GM06990 (cell line): ENCODE results near the gene IER5L.
A peak's percentile ranks its signal among the peaks of the same experiment; 100 is the strongest.

ENCODE experiments used
- DNase-seq: peaks from one replicate; pipeline ENCODE4 v3.0.0-alpha.2; 2011; ENCODE audit not compliant: insufficient read length; ENCODE audit errors: extremely low read depth
- H3K27me3 ChIP-seq: replicated peaks from 2 replicates; pipeline ENCODE4 v1.6.0; 2011; ENCODE audit warnings: low read length; ENCODE audit not compliant: control insufficient read depth, insufficient read depth
- H3K36me3 ChIP-seq: 2 replicates; pipeline ENCODE4 v1.5.1; 2011; ENCODE audit warnings: low read length; ENCODE audit not compliant: control insufficient read depth, insufficient read depth
- H3K4me3 ChIP-seq: replicated peaks from 2 replicates; pipeline ENCODE4 v1.5.1; 2011; ENCODE audit warnings: low read depth, mild to moderate bottlenecking, control low read depth, low read length
- CTCF ChIP-seq: IDR thresholded peaks from 2 replicates; pipeline ENCODE4 v1.5.1; 2011; ENCODE audit warnings: low read length, control low read depth, mild to moderate bottlenecking, inconsistent platforms; ENCODE audit not compliant: insufficient read depth, poor library complexity, severe bottlenecking

IER5L gene

GRCh38 chr9:129184596-129185122, 6.6 kb upstream of the IER5L start:
- DNase-seq: no peak
- H3K4me3 ChIP-seq: no peak overlapping the region
- TF ChIP-seq CTCF: no peak
- H3K36me3 ChIP-seq: no peaks in the 10 kb centered on the region
- H3K27me3 ChIP-seq: no peaks in the 10 kb centered on the region

GRCh38 chr9:129184219-129184524, 6.1 kb upstream of the IER5L start:
- H3K27me3 ChIP-seq: no peaks in the 10 kb centered on the region
- no peaks in the 10 kb centered on the region for H3K36me3 ChIP-seq
- no peak for DNase-seq
- no peak overlapping the region for H3K4me3 ChIP-seq
- no peak for TF ChIP-seq CTCF

- DNase-seq: no peak
- H3K27me3 ChIP-seq: no peaks in the 10 kb centered on the region
- TF ChIP-seq CTCF: no peak
- H3K36me3 ChIP-seq: no peaks in the 10 kb centered on the region
- H3K4me3 ChIP-seq: no peak overlapping the region
Measured at GRCh38 chr9:129183495-129184218, 5.6 kb upstream of the IER5L start.

- Histone ChIP-seq H3K27me3 (no peaks in the 10 kb centered on the region), H3K4me3 (no peak overlapping the region), H3K36me3 (no peaks in the 10 kb centered on the region)
- TF ChIP-seq CTCF: peak; percentile 36
- no peak for DNase-seq
Measured at GRCh38 chr9:129182625-129183494, 4.8 kb upstream of the IER5L start.

GRCh38 chr9:129182122-129182521, 4.1 kb upstream of the IER5L start:
- no peaks in the 10 kb centered on the region for H3K36me3 ChIP-seq
- no peak for TF ChIP-seq CTCF
- H3K27me3 ChIP-seq: no peaks in the 10 kb centered on the region
- H3K4me3 ChIP-seq: no peak overlapping the region
- DNase-seq: no peak
